NAMALWA (cell line): Measurements from ENCODE around the gene COL28A1.

ENCODE experiments used
- DNase-seq: peaks from one replicate; pipeline ENCODE4 v3.0.0-alpha.2; 2015; ENCODE audit warnings: low spot score

Gene COL28A1

GRCh38 chr7:7330997-7331396 lies 204.7 kb downstream of the COL28A1 start:
- peak; percentile 11 for DNase-seq

- no peak for DNase-seq
Measured at GRCh38 chr7:7329326-7329725, 206.3 kb downstream of the COL28A1 start.

GRCh38 chr7:7327423-7327822 lies 208.2 kb downstream of the COL28A1 start:
- no peak for DNase-seq

DNA sequence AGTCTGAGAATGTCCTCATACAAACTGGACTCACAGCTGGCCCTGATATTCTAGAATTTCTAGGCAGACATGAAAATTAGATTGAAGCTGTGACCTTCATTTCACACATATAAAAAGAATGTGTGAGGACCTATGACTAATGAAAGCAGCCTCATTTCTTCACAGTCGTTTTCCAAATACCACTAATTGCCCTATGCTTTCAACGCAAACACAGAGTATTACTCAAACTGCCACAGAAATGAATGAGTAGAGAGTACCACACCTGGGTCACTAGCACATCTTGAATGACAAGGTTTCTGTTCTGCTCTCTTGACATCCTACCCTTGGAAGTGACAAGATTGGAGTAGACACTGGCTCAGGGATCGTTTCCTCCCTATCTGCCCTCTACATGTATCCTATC lies 211.0 kb downstream of the COL28A1 start:
- no peak for DNase-seq

DNA sequence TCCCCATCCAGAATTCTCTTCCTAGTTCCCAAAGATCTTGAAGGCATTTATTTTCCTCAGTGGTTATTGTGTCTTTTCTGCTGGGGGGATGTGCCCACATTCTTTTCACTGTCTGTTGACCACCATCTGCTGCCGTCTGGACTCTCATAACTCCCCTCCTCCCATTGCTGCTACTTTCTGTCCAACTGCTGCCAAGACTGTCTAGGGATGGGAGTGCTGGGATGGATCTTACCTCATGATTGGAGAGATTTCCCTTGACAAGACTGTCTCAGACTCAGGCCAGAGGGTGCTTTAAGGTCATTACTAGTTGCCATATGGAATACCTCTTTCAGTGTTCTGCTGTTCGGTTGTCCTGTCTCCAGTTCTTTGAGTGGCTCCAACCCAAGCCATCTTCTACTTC lies 211.8 kb downstream of the COL28A1 start:
- DNase-seq: no peak

- DNase-seq: peak; percentile 10
Measured at GRCh38 chr7:7323352-7323751, 212.3 kb downstream of the COL28A1 start.

GRCh38 chr7:7321681-7322080 lies 214.0 kb downstream of the COL28A1 start:
- DNase-seq: peak; percentile 55

GRCh38 chr7:7318601-7319000 lies 217.1 kb downstream of the COL28A1 start:
- no peak for DNase-seq

- no peak for DNase-seq
Measured at GRCh38 chr7:7317850-7318249, 217.8 kb downstream of the COL28A1 start.

DNA sequence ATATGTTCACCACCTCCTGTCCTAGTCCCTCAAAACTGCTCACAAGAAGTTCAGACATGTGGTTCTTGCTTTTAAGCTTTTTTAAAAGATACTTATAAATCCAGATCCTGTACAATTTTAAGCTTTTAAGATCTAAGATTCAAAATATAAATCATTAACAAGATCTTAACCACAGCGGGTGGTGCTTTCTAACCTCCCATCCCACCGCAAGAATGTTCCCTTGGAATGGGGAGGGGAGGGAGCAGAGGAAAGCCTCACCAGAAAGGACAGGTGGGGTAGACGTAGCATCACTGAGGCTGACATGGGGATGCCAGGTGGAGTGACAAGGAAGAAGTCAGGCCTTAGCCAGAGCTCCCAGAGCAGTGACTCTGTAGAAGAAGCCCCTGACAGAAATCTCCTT lies 219.8 kb downstream of the COL28A1 start:
- no peak for DNase-seq

- DNase-seq: no peak
Measured at GRCh38 chr7:7312323-7312722, 223.3 kb downstream of the COL28A1 start.

DNA sequence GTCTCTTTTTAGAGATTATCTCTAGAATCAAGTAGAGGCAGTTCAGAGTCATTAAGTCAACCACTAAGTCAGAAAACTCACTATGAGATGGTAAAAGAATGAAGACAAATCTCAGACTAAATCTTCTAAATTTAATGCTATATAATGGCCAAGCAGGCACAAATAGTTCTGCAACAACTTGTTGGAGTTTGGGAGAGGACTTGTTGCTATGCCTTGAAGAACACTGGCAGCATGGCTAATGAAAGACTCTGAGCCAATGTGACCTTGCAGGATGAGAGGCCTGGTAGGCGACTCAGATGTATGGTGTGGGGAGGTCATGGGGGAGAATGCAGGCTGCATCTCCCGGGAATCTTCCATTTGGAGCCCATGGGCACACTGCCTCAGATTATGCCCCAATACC lies 224.7 kb downstream of the COL28A1 start:
- no peak for DNase-seq

DNA sequence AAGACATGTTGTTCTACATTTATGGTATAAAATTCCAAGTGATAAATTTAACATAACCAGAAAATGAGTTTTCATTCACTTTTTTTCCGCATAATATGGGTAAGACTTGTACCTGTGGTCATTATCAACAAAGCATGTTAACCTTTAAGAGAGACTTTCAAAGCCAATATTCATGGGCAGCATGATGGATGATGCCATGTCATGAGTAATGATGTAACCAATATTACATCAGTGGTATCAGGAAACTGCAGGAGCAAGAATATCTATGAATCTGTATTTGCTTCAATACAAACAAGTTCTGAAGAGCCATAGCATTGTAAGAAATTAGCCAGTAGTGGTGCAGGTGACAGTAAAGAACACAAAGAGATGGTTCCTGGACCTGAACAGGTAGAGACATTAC lies 226.5 kb downstream of the COL28A1 start:
- DNase-seq: no peak
